K562 (cell line): ENCODE measurements around the gene LAMA5. TPM values are rescaled to one million over a fixed set of nuclear protein-coding genes. Genes with fewer than 3 reads are reported as not detected.
A peak's percentile ranks its signal among the peaks of the same experiment; 100 is the strongest.

ENCODE experiments used
- BCOR ChIP-seq: fragments of 450-650 bp; IDR thresholded peaks from 2 replicates; pipeline ENCODE4 v1.6.1; 2016
- BRCA1 ChIP-seq, 2 experiments: fragments of 450-650 bp in 1 of 2; sonication (generic) in 1 of 2; formaldehyde crosslinking in 1 of 2; IDR thresholded peaks; 2 replicates each; pipeline versions ENCODE4 v1.5.0 to v1.6.1; 2017 to 2020; ENCODE audit warnings: mild to moderate bottlenecking in 1 of 2, missing genetic modification reagents in 1 of 2
- BRD4 ChIP-seq: fragments of 200-600 bp; sonication (generic); IDR thresholded peaks from 2 replicates; pipeline ENCODE4 v1.6.1; 2017; ENCODE audit warnings: inconsistent platforms
- E2F3 ChIP-seq: fragments of 250-450 bp; sonication (Bioruptor Pico); IDR thresholded peaks from 2 replicates; pipeline ENCODE4 v1.4.0; 2020; ENCODE audit warnings: mild to moderate bottlenecking
- FOSL1 ChIP-seq: fragments of 200-800 bp; sonication (Bioruptor generic); conservative IDR thresholded peaks from 2 replicates; pipeline ENCODE4 v1.6.1; 2016; ENCODE audit warnings: missing genetic modification characterization, missing compliant biosample characterization
- HCFC1 ChIP-seq: IDR thresholded peaks from 2 replicates; pipeline ENCODE4 v1.6.1; 2012; ENCODE audit warnings: low read depth, low read length, improper control_type of control experiment
- NFIX ChIP-seq: fragments of 250-450 bp; sonication (Bioruptor Pico); IDR thresholded peaks from 2 replicates; pipeline ENCODE4 v1.4.0; 2020; ENCODE audit warnings: low read depth, mild to moderate bottlenecking, moderate library complexity
- SMARCB1 ChIP-seq: IDR thresholded peaks from 2 replicates; pipeline ENCODE4 v1.6.1; 2011; ENCODE audit warnings: improper control_type of control experiment, low read depth; ENCODE audit not compliant: insufficient read length
- SPI1 ChIP-seq: IDR thresholded peaks from 2 replicates; pipeline ENCODE4 v1.6.1; 2011; ENCODE audit warnings: low read depth, low read length, control low read depth, borderline replicate concordance
- TARDBP ChIP-seq: fragments of 450-650 bp; IDR thresholded peaks from 2 replicates; pipeline ENCODE4 v1.6.1; 2016
- TOE1 ChIP-seq, 2 experiments: fragments of 450-650 bp in 1 of 2; sonication (generic) in 1 of 2; formaldehyde crosslinking in 1 of 2; IDR thresholded peaks; 2 replicates each; pipeline versions ENCODE4 v1.7.1 to v1.8.0; 2016 to 2022; ENCODE audit warnings: borderline replicate concordance in 2 of 2, mild to moderate bottlenecking in 2 of 2, antibody characterized with exemption in 1 of 2, inconsistent platforms in 1 of 2, low read depth in 1 of 2, missing genetic modification reagents in 1 of 2, moderate library complexity in 1 of 2
- ZBTB1 ChIP-seq: sonication (generic); formaldehyde crosslinking; IDR thresholded peaks from 2 replicates; pipeline ENCODE4 v1.8.1; 2023; ENCODE audit warnings: missing genetic modification reagents, low read depth, mild to moderate bottlenecking, borderline replicate concordance
- ZFP1 ChIP-seq: fragments of 450-650 bp; formaldehyde crosslinking; IDR thresholded peaks from 2 replicates; pipeline ENCODE4 v1.4.0; 2020; ENCODE audit warnings: mild to moderate bottlenecking, mixed read lengths
- ZFX ChIP-seq: sonication (generic); formaldehyde crosslinking; IDR thresholded peaks from 2 replicates; pipeline ENCODE4 v1.8.0; 2022; ENCODE audit warnings: mild to moderate bottlenecking, missing genetic modification reagents, moderate library complexity
- ZNF134 ChIP-seq: fragments of 250-450 bp; sonication (Bioruptor Pico); conservative IDR thresholded peaks from 2 replicates; pipeline ENCODE4 v1.4.0; 2020
- ZNF174 ChIP-seq: fragments of 250-450 bp; sonication (Bioruptor Pico); IDR thresholded peaks from 2 replicates; pipeline ENCODE4 v1.4.0; 2020; ENCODE audit warnings: mild to moderate bottlenecking
- ZNF41 ChIP-seq: fragments of 250-450 bp; sonication (Bioruptor Pico); conservative IDR thresholded peaks from 2 replicates; pipeline ENCODE4 v1.4.0; 2020; ENCODE audit warnings: mild to moderate bottlenecking
- ZNF707 ChIP-seq: fragments of 250-450 bp; sonication (Bioruptor Pico); conservative IDR thresholded peaks from 2 replicates; pipeline ENCODE4 v1.8.0; 2022; ENCODE audit warnings: inconsistent platforms, mild to moderate bottlenecking, moderate library complexity
- polyA plus RNA-seq, 8 experiments: library from polyadenylated mRNA; depleted of rRNA in 4 of 8; stranded (reverse) in 5 of 8; unstranded in 3 of 8; fragments of >200 nt; fragmentation: Nextera tagmentation in 2 of 8; fragmentation: Illumina TruSeq in 1 of 8; extraction: Ambion mirVana in 2 of 8; extraction: Trizol in 1 of 8; gene quantifications; 2 replicates each; pipeline versions ENCODE4 v1.2.1 to v1.2.3, GENCODE V29; 2011 to 2014; ENCODE audit warnings: inconsistent platforms in 1 of 8, missing spikeins in 1 of 8
- total RNA-seq, 7 experiments: library from RNA; depleted of rRNA in 6 of 7; stranded (reverse); fragments of >200 nt in 6 of 7; fragmentation: Illumina TruSeq in 2 of 7; extraction: Trizol in 2 of 7; gene quantifications; 2 replicates each; pipeline versions ENCODE4 v1.2.1 to v1.2.3, GENCODE V29; 2011 to 2021; ENCODE audit warnings: low replicate concordance in 1 of 7
- TF ChIP-seq, protein P1 (sequence below): fragments of 150-350 bp; IDR thresholded peaks from 2 replicates; pipeline ENCODE4 v1.6.1; 2014; ENCODE audit warnings: low read depth, mild to moderate bottlenecking, low read length, borderline replicate concordance
- TF ChIP-seq, protein P2 (sequence below): sonication (generic); formaldehyde crosslinking; IDR thresholded peaks from 2 replicates; pipeline ENCODE4 v1.8.0; 2022; ENCODE audit warnings: missing genetic modification reagents, mild to moderate bottlenecking, moderate library complexity, borderline replicate concordance
- TF ChIP-seq, protein P3 (sequence below): sonication (generic); formaldehyde crosslinking; IDR thresholded peaks from 2 replicates; pipeline ENCODE4 v1.8.1; 2023; ENCODE audit warnings: mild to moderate bottlenecking, missing genetic modification reagents
- TF ChIP-seq, protein P4 (sequence below): fragments of 250-450 bp; sonication (Bioruptor Pico); IDR thresholded peaks from 2 replicates; pipeline ENCODE4 v1.5.0; 2021

The LAMA5 gene
- total and polyA plus RNA-seq, 9 of the 15 experiments (the other 6 are each of a cell fraction or from before 2014, with no cell fraction given): 0.31 to 101 (median 7.8) TPM

DNA sequence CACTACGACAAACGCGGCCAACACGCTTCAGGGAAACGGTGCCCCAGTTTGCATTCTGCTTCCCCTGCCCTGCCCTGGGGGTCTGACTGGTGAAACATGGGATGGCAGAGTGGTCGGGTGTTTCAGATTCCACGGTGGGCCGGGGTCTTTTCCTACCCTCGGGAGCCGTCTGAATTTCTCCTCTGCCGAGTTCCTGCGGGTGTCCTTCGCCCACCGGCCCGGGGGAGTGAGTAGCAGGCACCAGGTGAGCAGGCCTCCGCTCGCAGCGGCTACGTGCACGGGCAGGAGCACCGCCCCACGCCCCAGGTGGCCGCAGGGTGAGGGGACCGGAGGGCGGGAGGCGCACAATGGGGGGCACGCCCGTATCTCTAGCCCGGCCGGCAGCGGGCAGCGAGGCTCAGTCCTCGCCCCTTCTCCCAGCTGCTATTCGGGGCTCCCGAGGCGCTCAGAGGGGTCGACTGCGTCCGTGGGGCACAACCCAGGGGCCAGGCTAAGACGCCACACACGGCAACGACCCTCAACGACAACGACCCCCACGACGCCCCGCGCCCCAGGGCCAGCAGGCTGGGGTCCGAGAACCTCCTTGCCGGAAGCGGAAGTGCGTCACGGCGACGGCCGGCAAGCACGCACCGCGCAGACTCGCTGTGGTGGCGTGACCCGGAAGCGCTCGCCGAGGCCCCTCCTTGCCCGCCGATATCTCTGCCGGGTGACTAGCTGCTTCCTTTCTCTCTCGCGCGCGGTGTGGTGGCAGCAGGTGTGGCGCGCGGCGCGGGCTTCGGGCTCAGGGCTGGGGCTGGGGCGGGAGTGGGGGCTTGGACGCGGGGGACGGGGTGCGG is 19.5 kb upstream of the LAMA5 start, which contains the start of gene RPS21 (continued):
- TF ChIP-seq NFIX (CRISPR knock-in tag) (no peak), FOSL1 (tag) (peak; percentile 54), ZNF41 (no peak), ZBTB1 (CRISPR knock-in tag) (no peak; the same call in 1 of the 2 replicates), SPI1 (peak; percentile 85), SMARCB1 (no peak), ZFX (CRISPR knock-in tag) (peak; percentile 66), ZFP1 (no peak), ZNF707 (CRISPR knock-in tag) (no peak), TOE1 (IDR thresholded peaks at IDR 0.05; ENCODE audit: borderline replicate concordance) (peak; percentile 27; the same call in 1 of the 2 replicates), TOE1 (CRISPR knock-in tag; IDR thresholded peaks at IDR 0.05; ENCODE audit: borderline replicate concordance, low read depth) (no peak), E2F3 (no peak), ZNF134 (CRISPR knock-in tag) (no peak), ZNF174 (no peak), BRCA1 (IDR thresholded peaks at IDR 0.05) (no peak), BRCA1 (CRISPR knock-in tag; IDR thresholded peaks at IDR 0.05) (no peak), BCOR (no peak), HCFC1 (peak; percentile 82), BRD4 (no peak; the same call in 1 of the 2 replicates), TARDBP (no peak)
- TF ChIP-seq, protein P1, sequence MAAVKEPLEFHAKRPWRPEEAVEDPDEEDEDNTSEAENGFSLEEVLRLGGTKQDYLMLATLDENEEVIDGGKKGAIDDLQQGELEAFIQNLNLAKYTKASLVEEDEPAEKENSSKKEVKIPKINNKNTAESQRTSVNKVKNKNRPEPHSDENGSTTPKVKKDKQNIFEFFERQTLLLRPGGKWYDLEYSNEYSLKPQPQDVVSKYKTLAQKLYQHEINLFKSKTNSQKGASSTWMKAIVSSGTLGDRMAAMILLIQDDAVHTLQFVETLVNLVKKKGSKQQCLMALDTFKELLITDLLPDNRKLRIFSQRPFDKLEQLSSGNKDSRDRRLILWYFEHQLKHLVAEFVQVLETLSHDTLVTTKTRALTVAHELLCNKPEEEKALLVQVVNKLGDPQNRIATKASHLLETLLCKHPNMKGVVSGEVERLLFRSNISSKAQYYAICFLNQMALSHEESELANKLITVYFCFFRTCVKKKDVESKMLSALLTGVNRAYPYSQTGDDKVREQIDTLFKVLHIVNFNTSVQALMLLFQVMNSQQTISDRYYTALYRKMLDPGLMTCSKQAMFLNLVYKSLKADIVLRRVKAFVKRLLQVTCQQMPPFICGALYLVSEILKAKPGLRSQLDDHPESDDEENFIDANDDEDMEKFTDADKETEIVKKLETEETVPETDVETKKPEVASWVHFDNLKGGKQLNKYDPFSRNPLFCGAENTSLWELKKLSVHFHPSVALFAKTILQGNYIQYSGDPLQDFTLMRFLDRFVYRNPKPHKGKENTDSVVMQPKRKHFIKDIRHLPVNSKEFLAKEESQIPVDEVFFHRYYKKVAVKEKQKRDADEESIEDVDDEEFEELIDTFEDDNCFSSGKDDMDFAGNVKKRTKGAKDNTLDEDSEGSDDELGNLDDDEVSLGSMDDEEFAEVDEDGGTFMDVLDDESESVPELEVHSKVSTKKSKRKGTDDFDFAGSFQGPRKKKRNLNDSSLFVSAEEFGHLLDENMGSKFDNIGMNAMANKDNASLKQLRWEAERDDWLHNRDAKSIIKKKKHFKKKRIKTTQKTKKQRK: no peak
- TF ChIP-seq, protein P2, sequence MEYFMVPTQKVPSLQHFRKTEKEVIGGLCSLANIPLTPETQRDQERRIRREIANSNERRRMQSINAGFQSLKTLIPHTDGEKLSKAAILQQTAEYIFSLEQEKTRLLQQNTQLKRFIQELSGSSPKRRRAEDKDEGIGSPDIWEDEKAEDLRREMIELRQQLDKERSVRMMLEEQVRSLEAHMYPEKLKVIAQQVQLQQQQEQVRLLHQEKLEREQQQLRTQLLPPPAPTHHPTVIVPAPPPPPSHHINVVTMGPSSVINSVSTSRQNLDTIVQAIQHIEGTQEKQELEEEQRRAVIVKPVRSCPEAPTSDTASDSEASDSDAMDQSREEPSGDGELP (CRISPR knock-in tag): peak; percentile 88
- TF ChIP-seq, protein P3, sequence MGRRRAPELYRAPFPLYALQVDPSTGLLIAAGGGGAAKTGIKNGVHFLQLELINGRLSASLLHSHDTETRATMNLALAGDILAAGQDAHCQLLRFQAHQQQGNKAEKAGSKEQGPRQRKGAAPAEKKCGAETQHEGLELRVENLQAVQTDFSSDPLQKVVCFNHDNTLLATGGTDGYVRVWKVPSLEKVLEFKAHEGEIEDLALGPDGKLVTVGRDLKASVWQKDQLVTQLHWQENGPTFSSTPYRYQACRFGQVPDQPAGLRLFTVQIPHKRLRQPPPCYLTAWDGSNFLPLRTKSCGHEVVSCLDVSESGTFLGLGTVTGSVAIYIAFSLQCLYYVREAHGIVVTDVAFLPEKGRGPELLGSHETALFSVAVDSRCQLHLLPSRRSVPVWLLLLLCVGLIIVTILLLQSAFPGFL (CRISPR knock-in tag): peak; percentile 72; the same call in 1 of the 2 replicates
- TF ChIP-seq, protein P4, sequence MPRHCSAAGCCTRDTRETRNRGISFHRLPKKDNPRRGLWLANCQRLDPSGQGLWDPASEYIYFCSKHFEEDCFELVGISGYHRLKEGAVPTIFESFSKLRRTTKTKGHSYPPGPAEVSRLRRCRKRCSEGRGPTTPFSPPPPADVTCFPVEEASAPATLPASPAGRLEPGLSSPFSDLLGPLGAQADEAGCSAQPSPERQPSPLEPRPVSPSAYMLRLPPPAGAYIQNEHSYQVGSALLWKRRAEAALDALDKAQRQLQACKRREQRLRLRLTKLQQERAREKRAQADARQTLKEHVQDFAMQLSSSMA (CRISPR knock-in tag): no peak
